Measurements from ENCODE around the gene CARD9. TPM values are rescaled to one million over a fixed set of nuclear protein-coding genes. Genes with fewer than 3 reads are reported as not detected.

Gene CARD9
- total and polyA plus RNA-seq, 2 of the 8 experiments (the other 6 are each of a cell fraction or from before 2014, with no cell fraction given) = 0.15 to 1.1 TPM

GRCh38 chr9:136316896-136317676 lies 56.4 kb downstream of the CARD9 start (continued):
- TF ChIP-seq MAX (IDR thresholded peaks at IDR 0.05) (no peak), KDM4A (IDR thresholded peaks at IDR 0.05; ENCODE audit: low read depth, low read length, severe bottlenecking) (no peak), TEAD4 (IDR thresholded peaks at IDR 0.05; ENCODE audit: low read depth, low read length) (no peak), YY1 (IDR thresholded peaks at IDR 0.05; ENCODE audit: low read depth, low read length) (no peak), E2F6 (IDR thresholded peaks at IDR 0.05) (no peak), SIN3A (conservative IDR thresholded peaks at IDR 0.05 in 1 of 2, IDR thresholded peaks at IDR 0.05 in 1 of 2; ENCODE audit: low read depth in 1 of 2, low read length in 2 of 2) (no peak), RNF2 (IDR thresholded peaks at IDR 0.05; ENCODE audit: borderline replicate concordance, low read depth, low read length, missing control alignments, poor library complexity, severe bottlenecking) (no peak)
